HG03521 (cell line): Measurements from ENCODE around the gene CHP1.
"Not testable (repeated sequence)": the region's sequence is repeated elsewhere in the genome, so short reads cannot be mapped to it uniquely, and the experiment has no call there.

Experiments
- ATAC-seq: cut with Tn5 transposase; IDR thresholded peaks from one replicate; pipeline ENCODE4 v1.9.1; 2021; ENCODE audit warnings: mild to moderate bottlenecking, moderate library complexity; ENCODE audit not compliant: unreplicated experiment

Gene CHP1

GRCh38 chr15:41289953-41290352, 58.9 kb downstream of the CHP1 start:
- ATAC-seq, result no peak

- no peak for ATAC-seq
Observed at GRCh38 chr15:41291065-41291631, 60.1 kb downstream of the CHP1 start.

DNA sequence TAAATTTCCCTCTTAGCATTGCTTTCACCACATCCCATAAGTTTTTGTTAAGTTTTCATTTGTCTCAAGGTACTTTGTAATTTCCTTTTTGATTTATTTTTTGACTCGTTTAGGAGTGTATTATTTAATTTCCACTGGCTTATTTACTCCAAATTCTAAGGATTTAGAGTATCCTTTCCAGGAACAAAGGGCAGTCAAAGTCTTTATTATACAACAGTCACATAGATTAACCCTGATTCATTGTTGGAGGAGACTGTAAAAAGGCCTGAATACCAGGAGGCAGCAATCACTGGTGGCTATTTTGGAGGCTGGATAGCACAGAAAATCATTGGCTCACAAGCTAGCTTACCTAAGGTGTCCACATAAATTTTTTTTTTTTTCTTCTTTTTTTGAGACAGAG, 61.5 kb downstream of the CHP1 start:
- ATAC-seq, result no peak

DNA sequence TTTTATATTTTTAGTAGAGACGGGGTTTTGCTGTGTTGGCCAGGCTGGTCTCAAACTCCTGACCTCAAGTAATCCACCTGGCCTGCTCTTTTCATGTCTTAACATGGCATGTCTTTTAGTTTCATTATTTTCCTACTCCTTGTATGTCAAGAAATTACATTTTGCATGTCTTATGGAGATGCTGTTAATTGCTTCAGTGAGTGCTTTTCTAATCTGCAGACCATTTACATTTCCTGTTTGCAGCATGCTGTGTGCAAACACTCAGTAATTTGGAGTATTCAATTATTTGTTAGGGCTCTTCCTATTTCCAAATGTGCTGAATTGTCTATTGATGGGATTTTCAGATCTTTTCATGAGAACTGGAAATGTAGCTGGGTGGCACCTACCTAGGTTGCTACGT, 70.1 kb downstream of the CHP1 start:
- not testable (repeated sequence) for ATAC-seq

- no peak for ATAC-seq
Observed at GRCh38 chr15:41301587-41301986, 70.5 kb downstream of the CHP1 start.

- ATAC-seq, result no peak
Observed at GRCh38 chr15:41304149-41304770, 73.2 kb downstream of the CHP1 start.

DNA sequence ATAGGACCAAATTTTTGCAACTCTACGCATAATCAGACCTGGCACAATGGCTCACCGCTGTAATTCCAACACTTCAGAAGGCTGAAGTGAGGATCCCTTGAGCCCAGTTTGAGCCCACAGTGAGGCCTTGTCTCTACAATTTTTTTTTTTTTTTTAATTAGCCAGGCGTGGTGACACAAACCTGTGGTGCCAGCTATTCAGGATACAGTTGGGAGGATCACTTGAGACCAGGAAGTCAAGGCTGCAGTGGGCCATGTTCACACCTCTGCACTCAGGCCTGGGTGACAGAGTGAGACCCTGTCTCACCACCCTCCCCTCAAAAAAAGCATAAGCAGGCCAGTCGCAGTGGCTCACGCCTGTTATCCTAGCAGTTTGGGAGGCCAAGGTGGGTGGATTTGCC, 76.6 kb downstream of the CHP1 start:
- no peak for ATAC-seq

DNA sequence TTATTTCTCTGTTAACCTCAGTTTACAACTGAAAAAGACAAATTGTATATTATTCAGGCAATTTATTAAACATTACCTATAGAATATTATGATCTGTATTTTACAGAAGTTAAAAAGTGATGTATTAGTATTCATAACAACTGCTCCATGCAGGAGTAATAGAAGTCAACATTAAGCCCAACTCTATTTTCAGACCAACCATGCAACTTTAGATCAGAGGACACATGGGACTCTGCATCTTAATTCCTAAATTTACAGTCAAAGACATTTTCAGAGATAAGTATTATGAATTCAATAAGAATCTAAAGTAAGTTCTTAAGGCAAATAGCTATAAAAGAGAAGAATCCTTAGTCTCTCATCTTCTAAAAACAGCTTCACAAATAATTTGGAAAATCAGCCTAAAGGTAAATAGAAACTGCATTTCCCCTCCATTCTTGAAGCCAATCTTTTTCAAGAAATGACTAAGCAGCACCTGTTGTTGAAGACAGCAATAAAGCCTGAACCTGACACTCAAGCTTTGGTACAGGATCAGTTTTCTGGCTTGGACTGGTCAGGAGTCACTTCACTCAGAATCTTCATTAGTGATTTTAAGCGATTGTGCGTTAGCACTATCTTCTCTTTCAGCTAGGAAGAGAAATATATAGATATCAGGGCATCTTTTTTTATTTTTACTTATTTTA, 78.3 kb downstream of the CHP1 start:
- no peak for ATAC-seq

- ATAC-seq, result not testable (repeated sequence)
Observed at GRCh38 chr15:41320805-41321330, 89.8 kb downstream of the CHP1 start.

DNA sequence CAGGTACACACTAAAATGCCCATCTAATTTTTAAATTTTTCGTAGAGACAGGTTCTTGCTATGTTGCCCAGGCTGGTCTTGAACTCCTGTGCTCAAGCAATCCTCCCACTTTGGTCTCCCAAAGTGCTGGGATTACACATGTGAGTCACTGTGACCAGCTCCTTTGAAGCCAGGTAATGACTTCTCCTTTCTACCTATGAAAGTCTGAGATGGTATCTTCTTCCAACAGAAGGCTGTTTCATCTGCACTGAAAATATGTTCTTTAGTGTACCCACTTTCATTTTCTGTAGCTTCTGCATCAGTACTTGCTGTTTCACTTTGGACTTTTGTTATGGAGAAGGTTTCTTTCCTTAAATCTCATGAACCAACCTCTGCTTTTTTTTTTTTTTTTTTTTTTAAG, 92.5 kb downstream of the CHP1 start:
- ATAC-seq, result no peak

- no peak for ATAC-seq
Observed at GRCh38 chr15:41331281-41331680, 100.2 kb downstream of the CHP1 start.
